HG02943 (cell line): Measurements from ENCODE around the gene CD180.
A peak's percentile ranks its signal among the peaks of the same experiment; 100 is the strongest.

Experiments
- ATAC-seq: cut with Tn5 transposase; IDR thresholded peaks from one replicate; pipeline ENCODE4 v1.9.1; 2021; ENCODE audit warnings: mild to moderate bottlenecking, low read depth, moderate library complexity; ENCODE audit not compliant: unreplicated experiment

Gene CD180

GRCh38 chr5:67214707-67215447 is 18.3 kb upstream of the CD180 start:
- no peak for ATAC-seq

GRCh38 chr5:67214036-67214435 is 17.4 kb upstream of the CD180 start:
- ATAC-seq: no peak

GRCh38 chr5:67211926-67212325 is 15.3 kb upstream of the CD180 start:
- no peak for ATAC-seq

GRCh38 chr5:67209141-67209771 is 12.7 kb upstream of the CD180 start:
- no peak for ATAC-seq

- ATAC-seq: no peak
These were observed 11.8 kb upstream of the CD180 start for GRCh38 chr5:67208403-67208802.

- ATAC-seq: peak; percentile 89
These were observed 10.3 kb upstream of the CD180 start for GRCh38 chr5:67206929-67207328.

- peak; percentile 29 for ATAC-seq
These were observed 9.9 kb upstream of the CD180 start for GRCh38 chr5:67206461-67206860.

GRCh38 chr5:67205981-67206380 is 9.4 kb upstream of the CD180 start:
- no peak for ATAC-seq

GRCh38 chr5:67204821-67205220 is 8.2 kb upstream of the CD180 start:
- no peak for ATAC-seq

- ATAC-seq: no peak
These were observed 7.1 kb upstream of the CD180 start for GRCh38 chr5:67203701-67204074.

GRCh38 chr5:67202828-67203227 is 6.2 kb upstream of the CD180 start:
- ATAC-seq: no peak

GRCh38 chr5:67201897-67202549 is 5.4 kb upstream of the CD180 start:
- ATAC-seq: no peak

- ATAC-seq: no peak
These were observed 4.4 kb upstream of the CD180 start for GRCh38 chr5:67200809-67201562.

- ATAC-seq: no peak
These were observed 3.3 kb upstream of the CD180 start for GRCh38 chr5:67199859-67200258.

- ATAC-seq: no peak
These were observed 2.3 kb upstream of the CD180 start for GRCh38 chr5:67198917-67199316.

GRCh38 chr5:67197536-67197935 is 937 bp upstream of the CD180 start:
- no peak for ATAC-seq

GRCh38 chr5:67195406-67196275 is 958 bp downstream of the CD180 start:
- no peak for ATAC-seq

- no peak for ATAC-seq
These were observed 2.4 kb downstream of the CD180 start for GRCh38 chr5:67194166-67194565.

GRCh38 chr5:67193439-67193807 is 3.2 kb downstream of the CD180 start:
- ATAC-seq: no peak

GRCh38 chr5:67192719-67193438 is 3.7 kb downstream of the CD180 start:
- ATAC-seq: no peak
